Keratinocyte (primary cell): ENCODE data around the gene ACSM2B.

ENCODE experiments used
- CTCF ChIP-seq, 3 experiments: IDR thresholded peaks in 1 of 3; conservative IDR thresholded peaks in 1 of 3; optimal IDR thresholded peaks in 1 of 3; 2 replicates in 2 of 3; 3 replicates in 1 of 3; pipeline versions ENCODE3 to v1.5.1; 2011; ENCODE audit warnings: low read length in 3 of 3, mild to moderate bottlenecking in 3 of 3, moderate library complexity in 2 of 3, control low read depth in 1 of 3, inconsistent platforms in 1 of 3; ENCODE audit not compliant: insufficient read depth in 2 of 3; ENCODE audit errors: extremely low read depth in 1 of 3
- EZH2 ChIP-seq: IDR thresholded peaks from one replicate; pipeline ENCODE4 v1.6.1; 2012; ENCODE audit warnings: inconsistent platforms, mild to moderate bottlenecking, low read length, moderate library complexity

- TF ChIP-seq CTCF (optimal IDR thresholded peaks at IDR 0.05 in 1 of 3, IDR thresholded peaks at IDR 0.05 in 1 of 3, conservative IDR thresholded peaks at IDR 0.05 in 1 of 3; ENCODE audit: extremely low read depth in 1 of 3, insufficient read depth in 2 of 3, low read length in 3 of 3) (no peak), EZH2 (no peak)
These were observed 38.3 kb upstream of the ACSM2B start for GRCh38 chr16:20614186-20615141.
